HG03378 (cell line): ENCODE data around the gene TM9SF1.

ENCODE experiments used
- ATAC-seq: cut with Tn5 transposase; IDR thresholded peaks from one replicate; pipeline ENCODE4 v1.9.1; 2021; ENCODE audit warnings: mild to moderate bottlenecking, moderate library complexity; ENCODE audit not compliant: unreplicated experiment

The TM9SF1 gene

GRCh38 chr14:24151404-24152080 lies 43.7 kb downstream of the TM9SF1 start:
- no peak for ATAC-seq

- no peak for ATAC-seq
These were observed 44.2 kb downstream of the TM9SF1 start for GRCh38 chr14:24150993-24151392.

DNA sequence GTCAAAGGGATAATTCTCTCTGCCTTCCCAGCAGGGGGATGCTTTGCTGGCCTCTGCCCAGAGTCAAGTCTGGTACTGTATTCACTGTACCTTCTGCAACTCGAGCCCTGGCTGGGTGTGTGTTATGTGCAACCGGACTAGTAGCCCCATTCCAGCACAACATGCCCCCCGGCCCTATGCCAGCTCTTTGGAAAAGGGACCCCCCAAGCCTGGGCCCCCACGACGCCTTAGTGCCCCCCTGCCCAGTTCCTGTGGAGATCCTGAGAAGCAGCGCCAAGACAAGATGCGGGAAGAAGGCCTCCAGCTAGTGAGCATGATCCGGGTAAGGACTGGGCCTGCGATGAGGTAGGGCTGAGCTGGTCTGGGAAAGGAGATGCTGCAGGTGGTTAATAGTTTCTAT lies 44.7 kb downstream of the TM9SF1 start:
- no peak for ATAC-seq

DNA sequence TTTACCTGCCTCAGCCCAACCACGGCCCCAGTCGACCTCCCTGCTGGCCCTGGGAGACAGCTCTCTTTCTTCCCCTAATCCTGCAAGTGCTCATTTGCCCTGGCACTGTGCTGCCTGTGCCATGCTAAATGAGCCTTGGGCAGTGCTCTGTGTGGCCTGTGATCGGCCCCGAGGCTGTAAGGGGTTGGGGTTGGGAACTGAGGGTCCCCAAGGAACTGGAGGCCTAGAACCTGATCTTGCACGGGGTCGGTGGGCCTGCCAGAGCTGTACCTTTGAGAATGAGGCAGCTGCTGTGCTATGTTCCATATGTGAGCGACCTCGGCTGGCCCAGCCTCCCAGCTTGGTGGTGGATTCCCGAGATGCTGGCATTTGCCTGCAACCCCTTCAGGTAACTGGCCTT lies 45.2 kb downstream of the TM9SF1 start:
- ATAC-seq, result no peak

DNA sequence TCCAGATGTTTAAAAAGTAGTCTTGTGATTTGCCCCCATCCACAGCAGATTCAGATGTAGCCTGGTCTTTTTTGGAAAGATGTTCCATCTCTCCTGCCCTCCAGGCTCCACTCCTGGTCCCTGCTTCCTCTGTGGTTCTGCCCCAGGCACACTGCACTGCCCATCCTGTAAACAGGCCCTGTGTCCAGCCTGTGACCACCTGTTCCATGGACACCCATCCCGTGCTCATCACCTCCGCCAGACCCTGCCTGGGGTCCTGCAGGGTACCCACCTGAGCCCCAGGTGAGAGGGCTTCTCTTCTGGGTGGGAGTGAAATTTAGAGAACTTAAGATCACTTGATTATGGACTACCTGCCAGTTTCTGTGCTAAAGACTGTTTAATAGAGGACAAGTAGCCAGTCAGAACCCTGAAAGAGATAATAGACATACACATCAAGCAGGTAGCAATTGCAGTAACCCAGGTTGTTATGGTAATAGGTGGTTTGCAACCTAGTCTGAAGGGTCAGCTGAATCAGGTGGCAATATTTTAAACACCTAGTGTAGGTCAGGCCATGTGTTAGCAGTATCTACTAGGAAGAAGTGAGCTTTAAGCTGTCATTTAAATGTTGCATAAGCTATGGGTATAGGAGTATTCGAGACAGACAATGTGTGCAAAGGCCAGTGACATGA lies 45.8 kb downstream of the TM9SF1 start:
- ATAC-seq, result no peak

DNA sequence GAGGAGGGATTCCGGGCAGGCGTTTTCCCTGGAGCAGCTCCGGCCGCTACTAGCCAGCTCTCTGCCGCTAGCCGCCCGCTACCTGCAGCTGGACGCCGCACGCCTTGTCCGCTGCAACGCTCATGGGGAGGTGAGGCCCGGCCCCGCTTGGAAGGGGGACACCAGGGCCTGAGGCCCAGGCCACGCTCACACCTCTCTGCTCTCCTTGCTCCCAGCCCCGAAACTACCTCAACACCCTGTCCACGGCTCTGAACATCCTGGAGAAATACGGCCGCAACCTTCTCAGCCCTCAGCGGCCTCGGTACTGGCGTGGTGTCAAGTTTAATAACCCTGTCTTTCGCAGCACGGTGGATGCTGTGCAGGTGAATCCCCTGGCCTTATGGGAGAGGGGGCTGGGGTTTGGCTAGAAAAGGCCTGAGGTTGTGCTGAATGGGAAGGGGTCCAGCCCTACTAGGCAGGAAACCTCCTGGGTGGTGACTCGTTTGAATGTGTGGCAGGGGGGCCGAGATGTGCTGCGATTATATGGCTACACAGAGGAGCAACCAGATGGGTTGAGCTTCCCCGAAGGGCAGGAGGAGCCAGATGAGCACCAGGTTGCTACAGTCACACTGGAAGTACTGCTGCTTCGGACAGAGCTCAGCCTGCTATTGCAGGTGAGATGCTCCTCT lies 47.3 kb downstream of the TM9SF1 start:
- no peak for ATAC-seq

DNA sequence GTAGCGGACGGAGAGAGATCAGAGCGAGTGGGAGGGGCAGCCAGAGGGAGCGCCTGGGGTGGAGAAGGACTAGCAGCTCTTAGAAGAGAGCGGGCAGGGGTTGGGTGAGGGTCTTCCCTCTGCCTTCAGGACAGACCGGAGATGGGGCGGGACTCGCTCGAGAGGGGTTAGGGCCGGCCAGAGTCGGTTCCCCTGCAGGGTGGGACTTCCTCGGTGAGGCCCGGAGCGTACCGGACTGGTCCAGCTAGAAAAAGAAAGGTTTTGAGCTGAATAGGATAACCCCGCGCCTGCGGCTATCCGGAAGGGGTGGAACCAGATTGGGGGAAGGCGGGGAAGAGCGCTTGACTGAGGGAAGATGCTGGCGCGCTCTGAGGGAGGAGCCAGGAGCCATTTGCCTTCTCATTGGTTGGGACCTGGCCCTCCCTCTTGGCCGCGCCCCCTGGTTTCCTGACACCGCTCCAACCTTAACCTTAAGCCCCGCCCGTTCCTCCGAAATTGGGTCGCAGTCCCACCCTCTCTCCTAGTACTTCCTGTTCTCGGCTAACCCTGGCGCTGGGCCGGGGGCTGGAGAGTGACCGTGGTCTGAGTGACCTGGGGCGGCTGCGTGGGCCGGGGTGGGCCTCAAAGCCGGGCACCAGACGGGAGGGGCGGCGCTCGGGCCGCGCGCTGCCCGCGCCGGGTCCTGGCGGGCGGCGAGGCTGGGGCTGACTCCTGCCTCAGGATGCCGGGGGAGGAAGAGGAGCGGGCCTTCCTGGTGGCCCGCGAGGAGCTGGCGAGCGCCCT lies 48.1 kb downstream of the TM9SF1 start, which contains the start of gene RNF31:
TSS of gene RNF31 (plus strand) at position 521 of the 783 bp plus-strand sequence. CDS start at position 722, 201 bp downstream.
- peak; percentile 79 for ATAC-seq

GRCh38 chr14:24146453-24146977 lies 48.7 kb downstream of the TM9SF1 start, which contains the start of gene PSME2:
Gene PSME2 (minus strand): TSS chr14:24146610. CDS start chr14:24146581, 29 bp downstream.
- ATAC-seq, result peak; percentile 54

- ATAC-seq, result no peak
These were observed 49.4 kb downstream of the TM9SF1 start for GRCh38 chr14:24145690-24146452.

- no peak for ATAC-seq
These were observed 50.0 kb downstream of the TM9SF1 start for GRCh38 chr14:24145219-24145618.

GRCh38 chr14:24144451-24144850 lies 50.8 kb downstream of the TM9SF1 start:
- no peak for ATAC-seq

- ATAC-seq, result no peak
These were observed 51.7 kb downstream of the TM9SF1 start for GRCh38 chr14:24143511-24143910.

DNA sequence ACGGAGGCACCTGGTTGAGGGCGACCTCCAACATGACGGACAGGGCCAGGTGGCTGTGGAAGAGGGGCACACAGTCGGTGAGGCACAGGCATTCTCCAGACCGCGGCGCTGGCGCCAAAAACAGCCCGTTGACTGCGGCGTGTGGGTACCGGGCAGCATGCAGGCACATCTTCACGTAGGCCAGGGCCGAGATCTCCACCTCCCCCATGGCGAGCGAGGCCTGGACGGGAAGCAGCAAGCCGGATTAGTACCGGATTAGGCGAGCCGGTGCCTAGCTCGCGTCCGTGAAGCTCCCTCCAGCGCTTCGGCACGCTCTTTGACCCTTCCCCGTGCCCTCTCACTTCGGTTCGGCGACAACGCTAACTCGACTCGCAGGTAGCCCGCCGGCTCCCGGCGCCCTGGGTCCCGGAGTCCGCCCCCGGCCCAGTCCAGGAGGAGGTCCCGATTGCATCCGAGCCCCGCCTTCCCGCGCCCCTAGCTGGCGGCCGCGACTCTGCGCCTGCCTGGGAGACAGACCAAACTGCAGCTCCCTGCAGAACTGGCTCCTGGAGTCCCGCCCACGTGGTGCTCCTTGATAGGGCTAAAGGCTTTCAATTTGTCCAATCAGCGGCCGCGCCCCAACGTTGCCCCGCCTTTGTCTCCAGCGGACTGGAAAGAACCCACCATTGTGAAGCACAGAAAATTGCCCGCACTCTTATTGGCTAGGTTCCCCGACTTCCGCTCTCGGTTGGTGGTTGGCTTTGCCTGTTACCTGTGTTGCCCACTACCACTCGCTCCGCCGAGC lies 54.0 kb downstream of the TM9SF1 start, which contains the start of gene EMC9:
TSS of gene EMC9 (minus strand) at position 495 of the 784 bp plus-strand sequence. CDS start at position 208, 287 bp downstream.
- peak; percentile 78 for ATAC-seq

DNA sequence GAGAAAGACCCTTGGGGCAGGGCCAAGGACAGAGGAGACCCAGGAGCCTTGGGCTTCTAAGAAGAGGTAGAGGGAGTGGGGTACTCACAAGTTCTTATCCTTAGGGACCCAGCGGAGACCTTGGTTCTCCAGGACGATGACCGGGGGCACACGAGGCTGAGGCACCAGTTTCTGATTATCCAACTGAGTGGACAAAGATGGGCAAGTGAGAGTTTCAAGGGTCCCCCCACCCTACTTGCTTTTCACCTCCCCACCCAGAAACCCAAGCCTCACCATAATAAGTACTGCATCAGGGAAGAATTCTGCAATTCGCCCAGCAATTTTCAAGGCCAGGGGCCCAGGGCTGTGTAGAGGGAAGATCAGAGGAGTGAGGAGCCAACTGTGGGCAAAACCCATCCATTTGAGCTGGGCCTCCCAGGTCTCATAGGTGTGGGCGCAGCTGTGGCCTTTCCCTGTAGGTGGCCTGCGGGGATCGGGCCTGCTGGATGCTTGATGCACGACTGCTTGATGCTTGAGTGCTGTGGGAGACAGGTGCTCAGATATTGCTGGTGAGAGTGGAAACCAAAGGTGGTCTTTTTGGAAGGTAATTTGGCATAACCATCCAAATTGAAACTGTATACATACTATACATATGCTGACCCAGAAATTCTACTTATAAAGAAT lies 55.8 kb downstream of the TM9SF1 start:
- ATAC-seq, result no peak
